ENCODE results near the gene SUFU. TPM values are rescaled to one million over a fixed set of nuclear protein-coding genes. Genes with fewer than 3 reads are reported as not detected.
A peak's percentile ranks its signal among the peaks of the same experiment; 100 is the strongest.

SUFU gene
- total and polyA plus RNA-seq, 7 donors = 1.2 to 10.5 (median 6.6) TPM

GRCh38 chr10:102620138-102620590 lies 116.4 kb downstream of the SUFU start:
- TF ChIP-seq POLR2AphosphoS5 (IDR thresholded peaks at IDR 0.05) (no peak), CTCF (IDR thresholded peaks at IDR 0.05) (no peak), EP300 (IDR thresholded peaks at IDR 0.05) (no peak), POLR2A (IDR thresholded peaks at IDR 0.05) (no peak)
- no peak overlapping the region for H3K4me3 ChIP-seq
- WGBS, 2 donors = 26 to 54% methylated on average over 5 of the region's 5 CpGs
- intact Hi-C loops (cut with DNase I) = no loop called here
- peaks cover 0 to 76% (median 68%) of the 10 kb centered on the region in 4 donors for H3K4me1 ChIP-seq
- H3K36me3 ChIP-seq = peaks cover 0 to 32% (median 10%) of the 10 kb centered on the region in 4 donors
- no peaks in the 10 kb centered on the region for H3K27me3 ChIP-seq
- H3K9me3 ChIP-seq = no peaks in the 10 kb centered on the region
- peak overlapping the region; percentile 36 to 77 (median 74) for H3K27ac ChIP-seq
- DNase-seq = peak; percentile 68

- DNase-seq = peak; percentile 64
- Histone ChIP-seq H3K4me1 (peaks cover 0 to 76% (median 67%) of the 10 kb centered on the region in 4 donors), H3K27me3 (no peaks in the 10 kb centered on the region), H3K9me3 (no peaks in the 10 kb centered on the region), H3K36me3 (peaks cover 0 to 28% (median 10%) of the 10 kb centered on the region in 4 donors), H3K4me3 (no peak overlapping the region), H3K27ac (peak overlapping the region; percentile 25 to 77 (median 74))
- 69 to 76% methylated on average over 15 of the region's 15 CpGs for WGBS, 2 donors
- TF ChIP-seq EP300 (IDR thresholded peaks at IDR 0.05) (no peak), POLR2A (IDR thresholded peaks at IDR 0.05) (no peak), CTCF (IDR thresholded peaks at IDR 0.05) (no peak), POLR2AphosphoS5 (IDR thresholded peaks at IDR 0.05) (no peak)
- intact Hi-C loops (cut with DNase I) = no loop called here
Measured at GRCh38 chr10:102620591-102621442, 117.0 kb downstream of the SUFU start.

GRCh38 chr10:102621443-102622325 lies 117.9 kb downstream of the SUFU start:
- WGBS, 2 donors = 70 to 80% methylated on average over 13 of the region's 13 CpGs
- peak overlapping the region; percentile 27 to 77 (median 74) for H3K27ac ChIP-seq
- no peaks in the 10 kb centered on the region for H3K27me3 ChIP-seq
- TF ChIP-seq EP300 (IDR thresholded peaks at IDR 0.05) = no peak
- no peak for TF ChIP-seq POLR2A (IDR thresholded peaks at IDR 0.05)
- H3K4me1 ChIP-seq = peaks cover 0 to 76% (median 69%) of the 10 kb centered on the region in 4 donors
- no peaks in the 10 kb centered on the region for H3K9me3 ChIP-seq
- no peak overlapping the region for H3K4me3 ChIP-seq
- peaks cover 0 to 20% (median 5%) of the 10 kb centered on the region in 4 donors for H3K36me3 ChIP-seq
- intact Hi-C loops (cut with DNase I) = no loop called here
- DNase-seq = peak; percentile 59

GRCh38 chr10:102624094-102624493 lies 120.3 kb downstream of the SUFU start:
- intact Hi-C loops (cut with DNase I) = no loop called here
- WGBS, 2 donors = 93 to 96% methylated on average over 3 of the region's 3 CpGs
- Histone ChIP-seq H3K36me3 (no peaks in the 10 kb centered on the region), H3K4me1 (peaks cover 0 to 82% (median 77%) of the 10 kb centered on the region in 4 donors), H3K4me3 (no peak overlapping the region), H3K9me3 (no peaks in the 10 kb centered on the region), H3K27me3 (no peaks in the 10 kb centered on the region), H3K27ac (peak overlapping the region in 3 of 4 donors; percentile 6 to 94 (median 91))
- DNase-seq = no peak
- no peak for TF ChIP-seq CTCF (IDR thresholded peaks at IDR 0.05)
- TF ChIP-seq POLR2A (IDR thresholded peaks at IDR 0.05) = no peak
- TF ChIP-seq POLR2AphosphoS5 (IDR thresholded peaks at IDR 0.05) = no peak
- no peak for TF ChIP-seq EP300 (IDR thresholded peaks at IDR 0.05)

Measured in sigmoid colon (tissue), 7 donors.